Measurements from ENCODE around the gene TSC22D3.

TSC22D3 gene

DNA sequence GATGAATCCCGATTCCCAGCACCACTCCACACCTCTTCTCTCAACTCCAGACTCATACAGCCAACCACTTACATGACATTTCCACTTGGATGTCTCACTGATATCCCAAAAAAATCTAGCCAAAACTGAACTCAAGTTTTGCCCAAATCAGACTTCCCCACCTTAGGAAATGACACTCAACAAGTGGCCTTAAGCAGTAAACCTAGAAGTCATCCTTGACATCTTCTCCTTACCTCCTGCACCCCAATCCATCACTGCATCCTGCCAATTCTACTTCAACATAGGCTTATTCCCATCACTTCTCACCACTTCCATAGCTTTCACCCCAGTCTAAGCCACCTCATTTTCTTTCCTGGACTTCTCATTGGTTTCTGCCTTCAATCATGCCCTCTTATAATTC lies 108.2 kb downstream of the TSC22D3 start:
- no peak for TF ChIP-seq Cebpa-rat (IDR thresholded peaks at IDR 0.05)
- no peak overlapping the region for H3K4me2 ChIP-seq
- peaks cover 0 to 5% (median 2%) of the 10 kb centered on the region in 10 experiments; a peak in 10 of 20 replicates for H3K4me1 ChIP-seq
- no peaks in the 10 kb centered on the region for H3K36me3 ChIP-seq
- H3K9ac ChIP-seq, result no peak overlapping the region
- H3K9me3 ChIP-seq (replicated peaks in 1 of 11), result no peaks in the 10 kb centered on the region
- no peaks in the 10 kb centered on the region; a peak in 2 of 22 replicates for H4K20me1 ChIP-seq
- H3K27me3 ChIP-seq, result peaks cover 11 to 92% (median 80%) of the 10 kb centered on the region in 11 experiments
- no peak overlapping the region for H3K4me3 ChIP-seq
- no peak overlapping the region for H3K27ac ChIP-seq

DNA sequence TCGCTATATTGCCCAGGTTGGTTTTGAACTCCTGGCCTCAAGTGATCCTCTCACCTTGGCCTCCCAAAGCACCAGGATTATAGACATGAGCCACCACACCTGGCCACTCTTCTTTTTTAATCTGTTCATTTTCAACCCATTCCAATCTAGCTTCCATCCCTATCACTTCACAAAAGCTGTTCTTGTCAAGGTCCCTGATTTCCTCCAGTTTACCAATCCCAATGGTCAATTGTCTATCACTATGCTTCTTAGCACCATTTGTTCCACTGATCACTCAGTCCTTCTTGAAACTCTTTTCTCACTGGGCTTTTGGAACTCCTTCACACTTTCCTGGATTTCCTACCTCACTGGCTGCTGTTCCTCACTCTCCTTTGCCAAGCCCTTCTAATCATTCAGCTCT lies 108.7 kb downstream of the TSC22D3 start:
- H3K27me3 ChIP-seq, result peaks cover 16 to 97% (median 85%) of the 10 kb centered on the region in 11 experiments
- no peak overlapping the region for H3K4me3 ChIP-seq
- peaks cover 0 to 8% (median 5%) of the 10 kb centered on the region in 10 experiments; a peak in 6 of 20 replicates for H3K4me1 ChIP-seq
- no peak overlapping the region for H3K9ac ChIP-seq
- no peaks in the 10 kb centered on the region for H3K9me3 ChIP-seq (replicated peaks in 1 of 11)
- no peaks in the 10 kb centered on the region for H3K36me3 ChIP-seq
- H3K27ac ChIP-seq, result no peak overlapping the region
- no peaks in the 10 kb centered on the region; a peak in 3 of 22 replicates for H4K20me1 ChIP-seq
- no peak overlapping the region for H3K4me2 ChIP-seq
- TF ChIP-seq Cebpa-rat (IDR thresholded peaks at IDR 0.05), result no peak

Measured in BLaER1 treated with 17β-estradiol and CSF1 and Interleukin-3, amounts not matched to agents 10 nM and 100 nM (cell line).